ENCODE measurements around the gene CCDC63.
"Not testable (repeated sequence)": the region's sequence is repeated elsewhere in the genome, so short reads cannot be mapped to it uniquely, and the experiment has no call there.

Gene CCDC63

DNA sequence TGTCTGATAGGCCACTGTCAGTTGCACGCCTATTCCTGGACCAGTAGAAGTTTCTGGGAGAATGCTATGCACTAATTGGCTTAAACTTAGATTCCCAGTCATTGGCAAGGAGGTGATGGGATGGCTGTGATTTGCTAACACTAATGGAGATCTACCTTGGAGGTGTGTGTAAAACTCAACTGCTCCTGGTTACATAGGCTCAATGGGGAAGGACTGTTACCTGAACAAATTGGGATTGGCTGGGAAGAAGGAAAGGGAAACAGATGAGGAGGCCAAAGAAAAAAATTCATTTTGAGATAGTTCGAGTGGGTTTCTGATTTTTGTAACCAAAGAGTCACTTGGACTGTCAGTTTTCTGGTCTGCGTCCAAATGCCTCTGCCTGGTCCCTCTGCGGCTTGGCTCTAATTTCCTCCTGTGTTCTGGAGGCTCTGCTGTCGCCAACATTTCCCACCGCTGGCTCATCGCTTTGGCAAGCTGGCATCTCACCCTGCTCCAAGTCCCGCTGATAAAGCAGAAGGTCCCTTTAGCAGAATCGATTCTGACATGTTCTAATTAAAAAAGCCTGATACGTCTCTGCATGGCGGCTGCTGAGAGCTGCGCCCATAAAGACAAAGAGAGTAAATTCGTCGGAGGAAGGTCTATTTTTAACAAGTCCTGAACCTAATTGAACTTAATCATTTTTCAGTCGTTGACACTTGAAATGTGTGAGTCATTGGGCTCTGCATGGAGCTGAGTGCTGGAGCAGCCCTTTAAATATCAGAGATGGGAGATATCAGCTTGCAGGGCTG, 2.0 kb upstream of the CCDC63 start:
- DNase-seq = no peak

DNA sequence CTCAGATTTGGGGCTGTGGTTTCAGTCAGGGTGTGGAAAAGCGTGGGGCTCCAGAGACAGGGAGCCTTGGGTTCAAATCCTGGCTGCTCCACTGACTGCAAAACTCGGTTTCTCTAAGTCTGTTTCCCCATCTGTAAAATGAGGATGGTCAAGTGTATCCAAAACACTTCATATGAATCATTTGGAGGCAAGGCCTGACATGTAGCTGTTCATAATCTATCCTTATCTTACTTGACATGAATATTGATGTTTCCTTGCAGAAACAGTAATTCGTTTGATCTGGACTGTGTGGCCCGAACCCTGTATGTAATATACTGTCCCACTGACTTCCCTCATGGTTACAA, 1.5 kb upstream of the CCDC63 start:
- DNase-seq = no peak

DNA sequence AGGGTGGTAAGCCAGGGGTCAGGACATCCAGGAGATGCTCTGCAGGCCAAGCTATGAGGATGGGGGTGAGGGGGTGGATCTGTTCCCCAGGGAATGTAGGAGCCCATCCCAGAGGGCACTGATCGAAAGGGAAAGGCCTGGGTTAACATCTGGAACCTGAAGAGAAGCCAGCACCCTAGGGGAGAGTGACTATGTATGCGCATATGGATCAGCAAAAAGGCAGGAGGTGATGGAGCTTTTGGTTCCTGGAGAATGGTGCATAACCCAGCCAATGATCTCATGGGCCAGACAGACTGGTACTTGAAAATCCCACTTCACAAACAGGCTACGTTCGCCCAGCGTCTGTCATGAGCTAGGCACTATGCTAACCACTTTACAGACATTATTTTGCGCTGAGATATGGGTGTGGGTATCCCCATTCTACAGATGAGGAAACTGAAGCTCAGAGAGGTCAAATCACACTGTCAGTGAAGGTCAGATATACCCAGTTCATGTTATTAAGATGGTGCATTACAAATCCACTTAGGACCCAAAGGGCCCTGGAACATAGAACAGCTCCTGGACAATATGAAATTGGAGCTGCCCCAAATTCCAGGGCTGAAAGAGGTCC, 1.6 kb downstream of the CCDC63 start:
- no peak for DNase-seq

DNA sequence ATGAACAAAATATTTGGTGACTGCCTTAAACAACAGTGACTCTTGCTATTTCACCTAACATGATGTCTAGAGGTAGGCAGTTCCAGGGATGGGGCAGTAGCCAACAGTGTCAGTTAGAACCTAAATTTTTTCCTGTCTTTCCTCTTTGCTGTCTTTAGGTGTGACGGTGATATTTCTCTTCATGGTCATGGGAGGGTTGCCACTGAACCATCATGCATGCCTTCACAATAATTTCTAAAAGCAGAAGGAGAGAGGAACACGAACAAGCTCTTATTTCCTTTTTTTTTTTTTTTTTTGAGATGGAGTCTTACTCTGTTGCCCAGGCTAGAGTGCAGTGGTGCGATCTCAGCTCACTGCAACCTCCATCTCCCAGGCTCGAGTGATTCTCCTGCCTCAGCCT, 2.4 kb downstream of the CCDC63 start:
- DNase-seq = no peak

DNA sequence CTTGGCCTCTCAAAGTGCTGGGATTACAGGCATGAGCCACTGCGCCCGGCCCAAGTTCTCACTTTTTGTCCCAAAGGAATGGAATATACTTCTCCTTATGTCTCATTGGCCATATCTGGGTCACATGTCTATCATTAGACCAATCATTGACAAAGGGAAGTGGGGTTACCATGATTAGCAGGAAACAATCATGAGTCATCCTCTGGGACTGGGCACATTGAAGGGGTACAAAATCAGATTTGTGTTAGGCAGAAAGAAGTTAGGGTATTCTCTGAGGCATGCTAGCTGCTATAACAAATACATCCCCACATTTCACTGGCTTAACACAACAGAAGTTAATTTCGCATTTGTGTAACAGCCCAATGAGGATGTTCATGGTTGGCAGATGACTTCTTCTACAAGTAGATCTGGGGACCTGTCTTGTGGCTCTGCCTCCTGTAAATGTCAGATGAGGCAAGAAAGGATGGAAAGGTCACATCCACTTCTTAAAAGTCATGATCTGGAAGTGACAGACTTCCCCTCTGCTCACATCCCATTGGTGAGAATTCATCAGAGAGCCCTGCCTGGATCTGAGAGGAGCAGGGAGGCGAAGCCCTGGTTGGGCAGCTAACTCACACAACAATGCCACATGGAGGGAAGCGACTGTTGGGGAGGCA, 3.1 kb downstream of the CCDC63 start:
- DNase-seq = no peak

DNA sequence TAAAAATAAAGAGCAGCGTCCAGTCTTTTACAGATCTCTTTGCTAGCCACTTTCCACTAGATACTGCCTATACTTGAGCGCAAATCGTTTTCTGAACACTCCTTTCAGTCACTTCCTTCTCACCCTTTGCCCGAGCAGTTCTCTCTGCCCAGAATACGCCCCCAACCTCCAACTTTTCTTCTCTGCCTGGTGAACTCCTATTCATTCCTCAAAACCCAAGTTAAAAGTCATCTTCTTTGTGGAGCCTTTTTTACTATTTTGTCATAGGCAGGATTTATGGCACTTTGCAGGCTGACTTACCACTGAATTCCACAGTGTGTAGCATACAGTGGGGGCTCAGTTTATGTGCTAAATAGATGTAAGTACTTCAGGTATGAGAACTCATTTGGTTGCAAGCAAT, 4.0 kb downstream of the CCDC63 start:
- no peak for DNase-seq

DNA sequence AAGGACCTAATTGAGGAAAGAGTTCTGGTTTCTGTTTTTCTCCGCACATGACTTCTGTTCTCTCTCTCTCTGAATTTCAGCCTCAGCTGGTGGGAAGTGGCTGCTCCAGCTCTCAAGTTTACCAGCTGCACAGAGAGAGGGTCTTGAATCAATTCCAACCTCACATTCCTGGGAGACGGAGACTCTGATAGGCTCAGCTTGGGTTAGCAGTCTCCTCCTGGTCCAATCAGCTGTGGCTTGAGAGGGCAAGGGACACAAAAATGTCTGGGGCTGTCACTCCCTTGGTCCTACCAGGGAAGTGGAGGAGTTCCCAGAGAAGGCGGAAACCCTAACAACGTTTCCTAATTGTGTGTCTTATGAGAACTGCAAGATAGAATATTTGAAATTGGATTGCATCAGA, 7.0 kb downstream of the CCDC63 start:
- DNase-seq = no peak

DNA sequence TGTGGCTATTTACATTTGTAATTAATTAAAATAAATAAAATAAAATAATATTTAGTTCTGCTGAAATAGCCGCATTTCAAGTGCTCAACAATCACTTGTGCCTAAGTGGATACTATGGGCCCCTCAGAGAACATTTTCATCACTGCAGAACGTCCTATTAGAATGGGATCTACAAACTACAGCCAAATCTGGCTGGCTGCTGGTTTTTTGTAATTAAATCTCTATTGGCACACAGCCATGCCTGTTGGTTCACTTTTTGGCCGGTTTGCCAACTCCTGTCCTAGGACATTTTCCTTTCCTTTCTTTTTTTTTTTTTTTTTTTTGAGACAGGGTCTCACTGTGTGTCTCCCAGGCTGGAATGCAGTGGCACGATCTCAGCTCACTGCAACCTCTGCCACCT, 9.8 kb downstream of the CCDC63 start:
- DNase-seq = no peak

DNA sequence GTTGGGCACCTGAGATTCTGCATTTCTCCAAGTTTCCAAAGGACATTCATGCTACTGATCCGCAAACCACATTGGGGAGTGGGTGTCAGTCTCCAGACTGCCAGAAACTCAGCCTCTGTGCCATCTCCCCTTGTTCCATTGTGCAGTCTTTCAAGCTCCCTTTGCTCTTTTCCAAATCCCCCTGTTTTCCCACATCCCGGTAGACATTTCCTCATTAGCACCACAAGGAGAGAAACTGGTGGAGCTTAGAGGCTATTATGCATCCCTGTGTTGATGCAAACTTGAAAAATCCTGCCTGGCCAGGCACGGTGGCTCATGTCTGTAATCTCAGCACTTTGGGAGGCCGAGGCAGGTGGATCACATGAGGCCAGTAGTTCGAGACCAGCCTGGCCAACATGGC, 10.7 kb downstream of the CCDC63 start:
- DNase-seq = no peak

DNA sequence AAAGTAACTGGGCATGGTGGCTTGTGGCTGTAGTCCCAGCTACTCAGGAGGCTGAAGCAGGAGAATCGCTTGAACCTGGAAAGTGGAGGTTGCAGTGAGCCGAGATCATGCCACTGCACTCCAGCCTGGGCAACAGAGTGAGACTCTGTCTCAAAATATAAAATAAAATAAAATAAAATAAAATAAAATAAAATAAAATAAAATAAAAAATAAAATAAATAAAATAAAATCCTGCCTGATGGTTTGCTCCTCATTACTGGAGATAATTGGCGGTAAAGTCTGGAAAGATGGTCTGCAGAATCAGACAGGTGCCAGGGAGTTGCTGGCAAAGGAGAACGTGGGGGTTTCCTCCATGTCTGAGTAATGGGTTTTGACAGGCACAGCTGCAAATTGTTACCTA, 11.2 kb downstream of the CCDC63 start:
- not testable (repeated sequence) for DNase-seq

DNA sequence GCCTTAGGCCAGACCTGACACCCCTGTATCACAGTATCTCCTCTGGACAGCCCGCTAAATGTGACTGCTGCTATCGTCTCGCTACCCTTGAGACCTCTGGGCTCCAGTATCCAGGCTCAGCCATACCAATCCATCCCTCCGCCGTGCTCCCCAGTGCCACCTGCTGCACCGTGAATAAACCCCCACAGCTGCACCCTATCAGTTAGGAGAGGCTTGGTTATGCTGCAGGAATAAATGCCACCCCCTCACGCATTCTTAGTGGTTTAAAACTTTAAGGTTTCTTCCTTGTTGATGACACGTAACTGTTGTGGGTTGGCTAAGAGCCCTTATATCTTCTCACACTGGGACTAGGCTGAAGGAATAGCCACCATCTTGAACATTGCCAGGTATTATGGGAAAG, 12.1 kb downstream of the CCDC63 start:
- no peak for DNase-seq

DNA sequence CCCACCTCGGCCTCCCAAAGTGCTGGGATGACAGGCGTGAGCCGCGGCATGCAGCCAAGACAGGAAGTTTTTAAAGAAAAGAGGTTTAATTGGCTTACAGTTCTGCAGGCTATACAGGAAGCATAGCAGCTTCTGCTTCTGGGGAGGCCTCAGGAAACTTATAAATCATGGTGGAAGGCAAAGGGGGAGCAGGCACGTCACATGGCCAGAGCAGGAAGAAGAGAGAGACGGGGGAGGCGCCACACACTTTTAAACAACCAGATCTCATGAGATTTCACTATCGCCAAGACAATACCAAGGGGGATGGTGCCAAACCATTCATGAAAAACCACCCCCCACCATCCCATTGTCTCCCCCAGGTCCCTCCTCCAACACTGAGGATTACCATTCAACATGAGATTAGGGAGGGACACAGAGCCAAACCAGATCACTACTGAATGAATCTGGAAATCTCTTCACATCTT, 14.1 kb downstream of the CCDC63 start:
- peak; percentile 78 for DNase-seq

DNA sequence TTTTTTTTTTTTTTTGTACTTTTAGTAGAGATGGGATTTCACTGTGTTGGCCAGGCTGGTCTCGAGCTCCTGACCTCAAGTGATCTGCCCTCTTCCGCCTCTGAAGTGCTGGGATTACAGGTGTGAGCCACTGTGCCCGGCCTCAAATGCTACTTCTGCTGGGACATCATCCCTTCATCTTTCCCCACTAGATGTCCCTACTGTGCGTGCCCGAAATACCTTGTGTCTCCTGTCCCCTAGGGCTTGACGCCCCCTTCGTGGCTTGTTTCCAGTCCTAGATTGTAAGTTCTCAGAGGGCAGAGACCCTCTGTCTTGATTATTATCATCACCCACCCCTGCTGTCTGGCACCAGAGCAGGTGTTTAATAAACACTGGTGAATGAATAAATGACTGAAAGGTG, 14.9 kb downstream of the CCDC63 start:
- DNase-seq = no peak

DNA sequence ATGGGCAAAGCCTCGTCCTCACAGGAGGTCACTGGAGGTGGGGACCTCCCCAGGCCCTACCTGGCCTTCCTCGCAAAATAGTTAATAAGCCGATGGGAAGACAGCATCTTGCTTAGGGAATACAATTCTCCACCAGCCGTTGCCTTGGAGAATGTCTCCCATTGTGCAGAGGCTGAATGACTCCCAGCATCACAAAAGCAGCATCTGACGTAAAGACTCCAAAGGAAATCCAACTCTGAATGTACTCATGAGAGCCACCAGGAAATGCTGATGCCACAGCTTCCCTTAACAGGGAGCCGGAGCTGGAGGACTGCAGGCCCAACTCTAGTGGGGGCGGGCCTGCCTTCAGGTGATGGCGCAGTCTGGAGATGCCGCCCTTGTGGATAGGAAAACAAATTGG, 15.5 kb downstream of the CCDC63 start:
- DNase-seq = no peak

DNA sequence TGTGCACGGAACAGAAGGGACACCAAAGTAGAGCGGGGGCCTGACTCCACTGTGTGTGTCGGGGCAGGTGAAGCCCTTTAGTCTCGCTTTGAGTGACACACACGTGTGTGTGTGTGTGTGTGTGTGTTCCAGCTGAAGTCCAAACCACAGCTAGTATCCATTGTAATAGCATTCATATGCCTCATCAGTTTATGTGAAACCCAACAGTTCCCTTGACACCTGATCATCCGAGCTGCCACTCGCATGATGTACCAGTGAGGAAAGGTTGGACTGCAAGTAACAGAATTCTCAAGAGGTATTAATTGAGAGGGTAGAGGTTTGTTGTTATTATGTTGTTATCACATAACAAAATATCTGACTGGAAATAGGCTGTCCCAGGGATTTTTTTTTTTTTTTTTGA, 16.4 kb downstream of the CCDC63 start:
- no peak for DNase-seq

DNA sequence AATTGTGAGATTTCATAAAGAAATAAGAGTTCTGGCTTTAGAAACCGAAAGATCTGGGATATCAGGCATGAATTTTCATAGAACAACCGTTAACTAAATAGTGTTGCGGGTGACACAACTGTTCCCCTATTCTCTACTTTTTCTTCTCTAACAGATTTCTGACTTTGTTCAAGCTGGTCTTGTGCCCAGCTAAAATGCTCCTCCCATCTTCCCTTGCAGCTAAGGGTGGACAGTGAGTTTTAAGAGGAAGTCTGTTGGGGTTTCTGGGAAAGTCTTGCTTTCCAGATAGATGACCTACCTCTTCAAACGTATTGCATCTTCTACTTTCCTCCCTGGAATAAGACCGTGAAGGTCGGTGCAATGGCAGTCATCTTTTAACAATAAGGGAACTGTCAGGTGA, 18.7 kb downstream of the CCDC63 start:
- no peak for DNase-seq

DNA sequence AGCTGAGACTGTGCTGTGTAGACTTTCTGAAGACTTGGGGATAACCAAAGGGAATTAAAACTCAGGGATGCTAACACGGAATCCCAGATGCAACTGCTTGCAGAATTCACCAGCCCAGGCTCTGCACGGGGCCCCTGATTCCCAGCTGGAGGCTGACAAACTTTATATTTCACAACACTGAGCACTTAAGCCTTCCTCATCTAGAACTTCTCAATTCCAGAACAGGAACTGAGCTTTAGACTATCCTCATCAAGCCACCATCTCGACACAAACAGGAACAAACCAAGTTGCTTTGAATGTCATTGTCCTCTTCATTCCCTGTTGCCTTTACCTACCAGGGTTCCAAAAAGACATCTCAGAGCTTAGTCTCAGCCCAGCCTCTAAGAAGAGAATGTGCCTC, 22.2 kb downstream of the CCDC63 start:
- DNase-seq = peak; percentile 43

DNA sequence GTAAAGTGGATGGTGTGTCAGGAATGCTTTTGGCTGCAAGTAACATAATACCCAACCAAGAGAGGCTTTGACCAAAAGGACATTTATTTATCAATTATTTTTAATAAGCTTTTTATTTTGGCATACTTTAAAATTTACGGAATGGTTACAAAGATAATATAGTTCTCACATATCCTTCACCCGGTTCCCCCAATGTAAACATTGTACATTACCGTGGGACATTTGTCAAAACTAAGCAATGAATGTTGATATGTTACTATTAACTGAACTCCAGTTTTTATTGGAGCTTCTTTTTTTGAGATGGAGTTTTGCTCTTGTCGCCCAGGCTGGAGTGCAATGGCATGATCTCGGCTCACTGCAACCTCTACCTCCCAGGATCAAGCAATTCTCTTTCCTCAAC, 23.0 kb downstream of the CCDC63 start:
- no peak for DNase-seq

DNA sequence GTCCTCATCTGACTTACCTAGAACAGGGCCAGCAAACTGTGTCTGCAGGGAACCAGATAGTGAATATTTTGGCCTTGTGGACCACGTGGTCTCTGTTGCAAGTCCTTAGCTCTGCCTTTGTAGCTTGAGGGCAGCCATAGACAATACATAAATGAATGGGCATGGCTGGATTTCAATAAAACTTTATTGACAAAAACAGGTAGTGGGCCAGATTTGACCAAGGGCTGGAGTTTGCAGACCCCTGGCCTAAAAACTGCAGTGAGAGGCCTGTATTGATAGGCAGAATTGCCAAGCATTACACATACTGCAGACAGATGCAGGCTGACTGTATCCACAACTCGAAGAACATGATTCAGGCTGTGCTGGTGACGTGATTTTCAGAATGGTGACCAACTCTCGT, 25.3 kb downstream of the CCDC63 start:
- DNase-seq = no peak

DNA sequence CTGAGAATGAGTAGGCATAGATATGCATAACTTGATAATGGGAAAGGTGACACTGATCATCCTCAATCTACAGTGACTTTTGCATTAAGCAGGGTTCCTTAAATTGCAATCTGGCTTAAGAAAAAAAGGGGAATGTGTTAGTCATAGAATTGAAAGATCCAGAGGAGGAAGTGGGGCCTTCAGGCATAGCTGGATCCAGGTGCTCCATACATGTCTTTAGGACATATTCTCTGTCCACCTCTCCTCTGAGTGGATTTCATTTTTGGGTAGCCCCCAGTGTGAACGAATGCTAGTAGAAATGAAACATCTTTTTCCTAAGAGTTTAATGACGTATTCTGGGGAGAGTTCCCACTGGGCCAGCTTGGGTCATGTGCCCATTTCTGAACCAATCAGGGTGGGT, 27.6 kb downstream of the CCDC63 start:
- DNase-seq = no peak

DNA sequence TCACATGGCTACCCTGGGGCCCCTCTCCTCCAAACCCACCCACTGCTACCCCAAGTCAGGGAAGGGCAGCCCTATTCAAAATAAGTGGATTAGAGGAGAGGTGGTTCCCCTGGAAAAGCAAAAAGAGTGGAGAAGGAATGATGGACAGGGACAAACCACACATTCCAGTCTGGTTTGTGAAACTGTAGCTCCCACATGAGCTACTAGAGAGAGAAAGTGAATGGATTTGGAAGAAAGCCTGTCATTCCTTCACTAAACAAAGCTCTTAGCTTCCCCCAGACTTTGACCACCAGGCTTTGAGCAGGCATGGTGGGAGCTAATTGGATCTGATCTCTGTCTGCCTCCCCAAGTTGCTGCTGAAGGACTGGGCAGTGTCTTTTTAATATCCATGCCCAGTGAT, 28.0 kb downstream of the CCDC63 start:
- no peak for DNase-seq

DNA sequence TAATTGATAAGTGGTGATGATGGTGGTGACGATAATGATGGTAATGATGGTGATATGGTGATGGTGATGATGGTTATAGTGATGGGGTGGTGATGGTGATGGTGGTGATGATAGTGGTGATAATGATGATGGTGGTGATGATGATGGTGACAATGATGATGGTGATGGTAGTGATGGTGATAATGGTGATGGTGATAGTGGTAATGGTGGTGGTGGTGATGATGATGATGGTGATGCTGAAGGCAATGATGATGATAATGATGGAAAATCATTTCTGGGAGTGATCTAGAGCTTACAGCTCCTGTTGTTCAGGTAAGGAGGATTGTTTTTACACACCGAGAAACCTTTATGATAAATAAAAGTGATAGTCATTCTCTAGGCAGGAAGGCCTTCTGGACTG, 33.9 kb downstream of the CCDC63 start:
- no peak for DNase-seq

DNA sequence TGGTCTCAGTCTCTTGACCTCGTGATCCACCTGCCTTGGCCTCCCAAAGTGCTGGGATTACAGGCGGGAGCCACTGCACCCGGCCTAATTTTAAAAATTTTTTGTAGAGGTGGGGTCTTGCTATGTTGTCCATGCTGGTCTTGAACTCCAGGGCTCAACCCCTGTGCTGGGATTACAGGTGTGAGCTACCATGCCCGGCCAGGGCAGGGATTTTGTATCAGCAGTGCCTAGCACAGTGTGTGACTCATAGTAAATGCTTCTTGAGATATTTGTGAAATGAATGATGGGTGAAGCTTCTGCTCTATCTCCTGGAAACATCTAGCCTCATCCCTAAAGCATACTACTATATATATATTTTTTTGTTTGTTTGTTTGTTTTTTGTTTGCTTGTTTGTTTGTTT, 36.5 kb downstream of the CCDC63 start:
- no peak for DNase-seq

DNA sequence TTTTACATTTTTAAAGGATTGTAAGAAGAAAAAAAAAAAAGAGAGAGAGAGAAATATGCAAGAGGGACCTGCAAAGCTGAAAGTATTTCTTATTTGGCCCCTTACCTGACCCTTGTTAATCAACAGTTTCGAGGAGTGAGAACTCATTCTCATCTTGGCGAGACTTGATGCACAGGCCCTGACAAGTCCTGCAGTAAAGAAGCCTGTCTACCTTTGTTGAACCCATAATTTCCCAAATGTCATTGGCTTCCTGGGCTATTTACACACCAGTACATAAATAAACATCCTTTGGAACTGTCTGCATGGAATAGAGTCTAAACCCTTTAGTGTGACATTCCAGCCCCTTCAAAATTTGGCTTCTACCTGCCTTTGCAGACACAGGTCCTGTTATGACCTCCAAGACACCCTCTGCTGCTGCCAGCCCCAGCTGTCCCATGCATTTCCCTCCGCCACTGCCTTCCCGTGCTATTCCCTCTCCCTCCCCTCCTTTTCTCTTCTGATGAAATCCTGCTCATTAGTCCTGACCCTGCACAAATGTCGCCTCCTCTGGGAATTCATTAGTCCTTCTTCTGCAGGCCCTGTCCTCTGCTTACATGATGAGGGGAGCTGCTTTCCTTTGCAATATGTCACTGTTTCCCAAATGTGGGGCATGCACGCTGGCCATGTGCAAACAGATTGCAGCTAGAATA, 38.5 kb downstream of the CCDC63 start:
- no peak for DNase-seq

Data from GF-D8 (cell line).